ENCODE measurements around the gene C2CD4D. TPM values are rescaled to one million over a fixed set of nuclear protein-coding genes. Genes with fewer than 3 reads are reported as not detected.

C2CD4D gene
- total RNA-seq, 1 experiment from 2014 or later = 0.79 TPM

- Histone ChIP-seq H4K20me1 (ENCODE audit: control insufficient read depth, insufficient read depth, insufficient read length) (no peaks in the 10 kb centered on the region), H3K79me1 (ENCODE audit: insufficient read depth, low read depth, low read length, poor library complexity, severe bottlenecking) (no peaks in the 10 kb centered on the region), H3T11ph (ENCODE audit: low read length) (no peak overlapping the region), H3K9ac (ENCODE audit: extremely low read depth, insufficient read length, low read length) (no peak overlapping the region), H3K4me1 (ENCODE audit: insufficient read depth, low read length) (peaks cover 2% of the 10 kb centered on the region; the same call in 1 of the 2 replicates), H3K79me2 (ENCODE audit: insufficient read depth, low read length) (no peaks in the 10 kb centered on the region), H2BK20ac (ENCODE audit: low read depth, low read length, poor library complexity, severe bottlenecking) (no peak overlapping the region), H4K8ac (replicated peaks; ENCODE audit: insufficient read length, low read depth, low read length) (no peak overlapping the region), H3K23ac (ENCODE audit: insufficient read length, low read depth, low read length) (no peak overlapping the region), H2BK12ac (ENCODE audit: insufficient read length, low read depth, low read length) (no peak overlapping the region), H2BK5ac (ENCODE audit: insufficient read length, low read length) (no peak overlapping the region), H3K56ac (ENCODE audit: insufficient read length, low read depth, low read length) (no peak overlapping the region), H3K4me2 (ENCODE audit: insufficient read depth, insufficient read length, low read length) (no peak overlapping the region), H3K27ac (ENCODE audit: insufficient read length, low read depth, low read length) (no peak overlapping the region), H3K14ac (ENCODE audit: insufficient read depth, low read length) (no peak overlapping the region), H3K4ac (ENCODE audit: low read depth, low read length) (no peak overlapping the region), H2AK5ac (ENCODE audit: insufficient read length, low read length) (no peak overlapping the region), H4K5ac (ENCODE audit: insufficient read length, low read depth, low read length) (no peak overlapping the region), H3K18ac (ENCODE audit: insufficient read length, low read depth, low read length) (no peak overlapping the region), H3K9me3 (ENCODE audit: control insufficient read depth, low read depth, low read length) (no peaks in the 10 kb centered on the region), H2AFZ (ENCODE audit: low read length) (no peak overlapping the region), H2BK120ac (ENCODE audit: low read depth, low read length, poor library complexity, severe bottlenecking) (no peak overlapping the region), H3K23me2 (ENCODE audit: insufficient read length, low read depth, low read length, poor library complexity, severe bottlenecking) (no peaks in the 10 kb centered on the region), H2BK15ac (ENCODE audit: low read depth, low read length) (no peak overlapping the region), H4K91ac (ENCODE audit: insufficient read length, low read depth, low read length) (no peak overlapping the region), H3K27me3 (ENCODE audit: insufficient read depth, low read length) (no peaks in the 10 kb centered on the region)
- WGBS (ENCODE audit: extremely low coverage, insufficient read length, low lambda C conversion rate) = no CpG with 5 or more reads among the region's 8 CpGs
- no peaks in the 10 kb centered on the region for H3K9me3 Mint-ChIP-seq
- H3K27me3 Mint-ChIP-seq (ENCODE audit: low read depth) = no peaks in the 10 kb centered on the region; the same call in none of the 2 replicates
- H3K4me3 Mint-ChIP-seq = no peak overlapping the region
- H3K36me3 Mint-ChIP-seq (ENCODE audit: insufficient read depth in 1 of 3, low read depth in 3 of 3) = no peaks in the 10 kb centered on the region
- H3K4me1 Mint-ChIP-seq = peaks cover 26 to 28% of the 10 kb centered on the region in 2 experiments
- TF ChIP-seq CTCF (conservative IDR thresholded peaks at IDR 0.05) = no peak
- no peak for DNase-seq
- no peak overlapping the region for H3K27ac Mint-ChIP-seq
Measured at GRCh38 chr1:151823175-151823574, 16.4 kb downstream of the C2CD4D start.

All from H9 (cell line).